GM15510 (cell line): ENCODE measurements around the gene MROH7.

Experiments
- POLR2A ChIP-seq: IDR thresholded peaks from 3 replicates; pipeline ENCODE4 v1.6.1; 2011; ENCODE audit warnings: borderline replicate concordance; ENCODE audit not compliant: insufficient read length; ENCODE audit errors: extremely low read depth

MROH7 gene

GRCh38 chr1:54640863-54641836 is at the start of gene MROH7:
TSS of gene MROH7 (plus strand) at chr1:54641786. CDS start at chr1:54652927, 11,141 bp downstream.
- TF ChIP-seq POLR2A, result no peak

- no peak for TF ChIP-seq POLR2A
Observed at GRCh38 chr1:54593571-54594160, 47.9 kb upstream of the MROH7 start.

- TF ChIP-seq POLR2A, result no peak
Observed at GRCh38 chr1:54594463-54594862, 47.1 kb upstream of the MROH7 start.

GRCh38 chr1:54595956-54596498 is 45.6 kb upstream of the MROH7 start:
- TF ChIP-seq POLR2A, result no peak

GRCh38 chr1:54596756-54597155 is 44.8 kb upstream of the MROH7 start:
- TF ChIP-seq POLR2A, result no peak

GRCh38 chr1:54597455-54598030 is 44.0 kb upstream of the MROH7 start:
- no peak for TF ChIP-seq POLR2A

- TF ChIP-seq POLR2A, result no peak
Observed at GRCh38 chr1:54599211-54599823, 42.3 kb upstream of the MROH7 start.

- TF ChIP-seq POLR2A, result no peak
Observed at GRCh38 chr1:54600947-54601721, 40.5 kb upstream of the MROH7 start.

- no peak for TF ChIP-seq POLR2A
Observed at GRCh38 chr1:54601730-54602129, 39.9 kb upstream of the MROH7 start.

GRCh38 chr1:54602554-54602953 is 39.0 kb upstream of the MROH7 start:
- no peak for TF ChIP-seq POLR2A

- TF ChIP-seq POLR2A, result no peak
Observed at GRCh38 chr1:54603241-54603640, 38.3 kb upstream of the MROH7 start.

GRCh38 chr1:54604051-54604450 is 37.5 kb upstream of the MROH7 start:
- no peak for TF ChIP-seq POLR2A

- TF ChIP-seq POLR2A, result no peak
Observed at GRCh38 chr1:54604572-54605370, 36.8 kb upstream of the MROH7 start.

GRCh38 chr1:54606096-54606989 is 35.2 kb upstream of the MROH7 start:
- TF ChIP-seq POLR2A, result no peak
